ENCODE measurements around the gene MCOLN1.

GRCh38 chr19:7505682-7506384 is 16.6 kb upstream of the MCOLN1 start:
- TF ChIP-seq TCF12 (IDR thresholded peaks at IDR 0.05; ENCODE audit: low read depth, low read length) (no peak), BCL11A (IDR thresholded peaks at IDR 0.05; ENCODE audit: low read depth in 2 of 2, low read length in 2 of 2) (no peak)
